Measurements from ENCODE around the gene TYMS.

Gene TYMS

DNA sequence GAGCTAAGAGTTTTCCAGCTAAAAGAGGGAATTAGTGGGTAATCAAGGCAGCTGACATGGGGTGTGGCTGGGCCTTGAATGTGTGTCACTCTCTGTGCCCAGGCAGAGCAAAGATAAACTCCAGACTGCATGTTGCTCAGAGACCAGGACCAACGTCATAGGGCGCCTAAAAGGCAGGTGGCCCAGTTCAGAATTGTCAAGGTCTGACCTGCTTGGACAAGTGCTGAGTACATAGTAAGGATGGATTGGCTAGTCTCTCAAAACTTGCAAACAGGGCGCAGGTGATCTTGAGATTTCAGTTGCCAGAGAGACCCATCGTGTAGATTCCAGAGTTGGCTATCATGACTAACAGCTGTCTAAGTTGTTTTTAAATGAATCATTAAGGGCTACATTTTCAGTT lies 41.7 kb upstream of the TYMS start:
- TF ChIP-seq, protein P1, sequence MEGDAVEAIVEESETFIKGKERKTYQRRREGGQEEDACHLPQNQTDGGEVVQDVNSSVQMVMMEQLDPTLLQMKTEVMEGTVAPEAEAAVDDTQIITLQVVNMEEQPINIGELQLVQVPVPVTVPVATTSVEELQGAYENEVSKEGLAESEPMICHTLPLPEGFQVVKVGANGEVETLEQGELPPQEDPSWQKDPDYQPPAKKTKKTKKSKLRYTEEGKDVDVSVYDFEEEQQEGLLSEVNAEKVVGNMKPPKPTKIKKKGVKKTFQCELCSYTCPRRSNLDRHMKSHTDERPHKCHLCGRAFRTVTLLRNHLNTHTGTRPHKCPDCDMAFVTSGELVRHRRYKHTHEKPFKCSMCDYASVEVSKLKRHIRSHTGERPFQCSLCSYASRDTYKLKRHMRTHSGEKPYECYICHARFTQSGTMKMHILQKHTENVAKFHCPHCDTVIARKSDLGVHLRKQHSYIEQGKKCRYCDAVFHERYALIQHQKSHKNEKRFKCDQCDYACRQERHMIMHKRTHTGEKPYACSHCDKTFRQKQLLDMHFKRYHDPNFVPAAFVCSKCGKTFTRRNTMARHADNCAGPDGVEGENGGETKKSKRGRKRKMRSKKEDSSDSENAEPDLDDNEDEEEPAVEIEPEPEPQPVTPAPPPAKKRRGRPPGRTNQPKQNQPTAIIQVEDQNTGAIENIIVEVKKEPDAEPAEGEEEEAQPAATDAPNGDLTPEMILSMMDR (IDR thresholded peaks at IDR 0.05; ENCODE audit: low read depth, low read length, missing control alignments) = no peak
- no peak for DNase-seq (ENCODE audit: extremely low read depth, low read depth)

GRCh38 chr18:616380-616995 lies 41.0 kb upstream of the TYMS start:
- peak; percentile 19 for DNase-seq (ENCODE audit: extremely low read depth, low read depth)
- no peak overlapping the region for H3K4me3 ChIP-seq (replicated peaks; ENCODE audit: low read depth, low read length)
- TF ChIP-seq, protein P1 (IDR thresholded peaks at IDR 0.05; ENCODE audit: low read depth, low read length, missing control alignments) = peak; percentile 64

More for the DNA sequence above, 41.7 kb upstream of the TYMS start:
- H3K4me3 ChIP-seq (replicated peaks; ENCODE audit: low read depth, low read length) = no peak overlapping the region

DNA sequence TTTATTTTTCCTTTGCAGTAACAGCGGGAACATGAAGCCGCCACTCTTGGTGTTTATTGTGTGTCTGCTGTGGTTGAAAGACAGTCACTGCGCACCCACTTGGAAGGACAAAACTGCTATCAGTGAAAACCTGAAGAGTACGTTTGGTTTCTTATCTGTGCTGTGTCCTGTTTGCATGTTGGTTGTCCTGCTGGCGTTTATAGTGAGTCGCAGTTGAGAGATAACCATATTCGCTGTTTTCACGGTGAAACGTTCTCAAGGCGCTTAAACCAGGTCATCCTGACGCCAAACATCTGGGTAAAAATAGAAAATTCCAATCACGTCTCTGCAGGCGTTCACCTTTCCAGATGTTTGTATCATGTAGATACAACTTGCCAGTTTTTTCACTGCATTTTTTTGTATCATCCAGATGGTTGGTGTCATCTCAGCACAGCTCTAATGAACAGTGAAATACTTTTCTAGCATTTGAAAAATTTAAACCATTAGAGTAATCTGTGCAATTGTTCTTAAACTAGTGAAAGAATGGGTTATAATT lies 39.4 kb upstream of the TYMS start:
- H3K4me3 ChIP-seq (replicated peaks; ENCODE audit: low read depth, low read length) = no peak overlapping the region
- no peak for DNase-seq (ENCODE audit: extremely low read depth, low read depth)
- TF ChIP-seq, protein P1 (IDR thresholded peaks at IDR 0.05; ENCODE audit: low read depth, low read length, missing control alignments) = no peak

DNA sequence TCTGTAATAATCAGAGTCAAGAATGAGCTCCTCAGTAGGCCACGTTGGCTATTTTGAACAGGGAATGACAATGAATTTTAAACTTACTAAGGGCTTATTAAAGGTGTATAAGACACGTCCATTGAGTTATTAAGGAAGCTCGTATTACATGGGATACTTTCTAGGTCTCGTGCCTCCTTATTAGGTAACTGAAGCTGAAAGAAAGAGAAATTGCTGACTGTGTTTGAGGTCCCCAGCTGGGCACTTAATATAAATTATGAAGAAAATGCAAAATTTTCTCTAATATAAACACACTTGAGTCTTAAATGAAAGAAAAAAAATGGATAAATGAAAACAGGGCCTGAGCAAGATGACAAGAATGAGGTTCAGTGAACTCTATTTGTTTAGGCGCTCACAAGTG lies 38.8 kb upstream of the TYMS start:
- TF ChIP-seq, protein P1 (IDR thresholded peaks at IDR 0.05; ENCODE audit: low read depth, low read length, missing control alignments) = no peak
- no peak for DNase-seq (ENCODE audit: extremely low read depth, low read depth)
- no peak overlapping the region for H3K4me3 ChIP-seq (replicated peaks; ENCODE audit: low read depth, low read length)

- TF ChIP-seq, protein P1 (IDR thresholded peaks at IDR 0.05; ENCODE audit: low read depth, low read length, missing control alignments) = no peak
- no peak overlapping the region for H3K4me3 ChIP-seq (replicated peaks; ENCODE audit: low read depth, low read length)
- peak; percentile 26 for DNase-seq (ENCODE audit: extremely low read depth, low read depth)
Measured at GRCh38 chr18:621291-622043, 36.0 kb upstream of the TYMS start.

- TF ChIP-seq, protein P1 (IDR thresholded peaks at IDR 0.05; ENCODE audit: low read depth, low read length, missing control alignments) = no peak
- no peak overlapping the region for H3K4me3 ChIP-seq (replicated peaks; ENCODE audit: low read depth, low read length)
- no peak for DNase-seq (ENCODE audit: extremely low read depth, low read depth)
Measured at GRCh38 chr18:622289-622688, 35.2 kb upstream of the TYMS start.
